GM19043 (cell line): Measurements from ENCODE around the gene PCDHGA5.
"Not testable (repeated sequence)": the region's sequence is repeated elsewhere in the genome, so short reads cannot be mapped to it uniquely, and the experiment has no call there.

Experiments
- ATAC-seq: cut with Tn5 transposase; IDR thresholded peaks from one replicate; pipeline ENCODE4 v1.9.1; 2021; ENCODE audit warnings: low read depth; ENCODE audit not compliant: unreplicated experiment

The PCDHGA5 gene

GRCh38 chr5:141363952-141364660 lies at the start of gene PCDHGA5:
PCDHGA5 (plus strand) TSS chr5:141364162; CDS start chr5:141364331, 169 bp downstream.
- ATAC-seq, result no peak

- not testable (repeated sequence) for ATAC-seq
These were observed 47.0 kb upstream of the PCDHGA5 start for GRCh38 chr5:141316963-141317362.

- no peak for ATAC-seq
These were observed 44.8 kb upstream of the PCDHGA5 start for GRCh38 chr5:141319202-141319601.

- no peak for ATAC-seq
These were observed 44.3 kb upstream of the PCDHGA5 start for GRCh38 chr5:141319699-141320098.

GRCh38 chr5:141320225-141321169 lies 43.5 kb upstream of the PCDHGA5 start, which contains the start of gene TAF7:
TAF7 (minus strand) TSS chr5:141320784; CDS start chr5:141320044, 740 bp downstream.
- peak; percentile 89 for ATAC-seq

- ATAC-seq, result no peak
These were observed 41.7 kb upstream of the PCDHGA5 start for GRCh38 chr5:141322261-141322660.

GRCh38 chr5:141326088-141326854 lies 37.7 kb upstream of the PCDHGA5 start:
- ATAC-seq, result peak; percentile 91

GRCh38 chr5:141328231-141328630 lies 35.7 kb upstream of the PCDHGA5 start:
- ATAC-seq, result no peak

- ATAC-seq, result no peak
These were observed 33.5 kb upstream of the PCDHGA5 start, which contains the start of gene PCDHGA1 for GRCh38 chr5:141330299-141331080. PCDHGA1 (plus strand) TSS chr5:141330514.

GRCh38 chr5:141332571-141332970 lies 31.4 kb upstream of the PCDHGA5 start:
- not testable (repeated sequence) for ATAC-seq

GRCh38 chr5:141338538-141339306 lies 25.2 kb upstream of the PCDHGA5 start, which contains the start of gene PCDHGA2:
PCDHGA2 (plus strand) TSS chr5:141338760.
- no peak for ATAC-seq

- not testable (repeated sequence) for ATAC-seq
These were observed 23.1 kb upstream of the PCDHGA5 start for GRCh38 chr5:141340781-141341354.

GRCh38 chr5:141342773-141343172 lies 21.2 kb upstream of the PCDHGA5 start:
- ATAC-seq, result no peak

- no peak for ATAC-seq
These were observed 20.6 kb upstream of the PCDHGA5 start, which contains the start of gene PCDHGA3 for GRCh38 chr5:141343242-141343952. PCDHGA3 (plus strand) TSS chr5:141343829; CDS start chr5:141344034, 205 bp downstream.

- no peak for ATAC-seq
These were observed 20.0 kb upstream of the PCDHGA5 start for GRCh38 chr5:141343953-141344463.

GRCh38 chr5:141345327-141345726 lies 18.6 kb upstream of the PCDHGA5 start:
- no peak for ATAC-seq

GRCh38 chr5:141346017-141346416 lies 17.9 kb upstream of the PCDHGA5 start:
- ATAC-seq, result not testable (repeated sequence)
